GM18499 (cell line): ENCODE results near the gene NOX1.
"Not testable (repeated sequence)": the region's sequence is repeated elsewhere in the genome, so short reads cannot be mapped to it uniquely, and the experiment has no call there.

Source experiments
- ATAC-seq: cut with Tn5 transposase; IDR thresholded peaks from one replicate; pipeline ENCODE4 v1.9.1; 2021; ENCODE audit warnings: moderate number of reproducible peaks; ENCODE audit not compliant: insufficient read depth, unreplicated experiment

NOX1 gene

GRCh38 chrX:100819837-100820666, 54.1 kb downstream of the NOX1 start, which contains the start of gene CSTF2:
TSS of gene CSTF2 (plus strand) at chrX:100820391. CDS start at chrX:100820417, 26 bp downstream.
- ATAC-seq: peak; percentile 93

DNA sequence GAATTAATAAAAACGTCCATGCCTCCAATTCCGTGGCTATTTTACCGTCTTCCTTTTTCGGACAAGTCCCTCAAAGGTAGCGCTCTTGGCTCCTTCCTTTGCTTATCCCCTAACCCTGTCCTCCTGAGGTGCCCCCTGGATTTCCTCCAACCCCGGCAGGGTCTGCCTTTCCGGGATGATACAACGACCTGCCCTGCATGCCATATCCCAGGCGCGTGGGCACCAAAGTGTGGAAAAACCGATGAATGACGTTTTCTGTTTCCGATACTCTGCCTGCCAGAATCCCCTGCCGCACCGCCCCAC, 54.7 kb downstream of the NOX1 start:
- ATAC-seq: no peak

GRCh38 chrX:100817340-100817739, 56.8 kb downstream of the NOX1 start:
- ATAC-seq: no peak

DNA sequence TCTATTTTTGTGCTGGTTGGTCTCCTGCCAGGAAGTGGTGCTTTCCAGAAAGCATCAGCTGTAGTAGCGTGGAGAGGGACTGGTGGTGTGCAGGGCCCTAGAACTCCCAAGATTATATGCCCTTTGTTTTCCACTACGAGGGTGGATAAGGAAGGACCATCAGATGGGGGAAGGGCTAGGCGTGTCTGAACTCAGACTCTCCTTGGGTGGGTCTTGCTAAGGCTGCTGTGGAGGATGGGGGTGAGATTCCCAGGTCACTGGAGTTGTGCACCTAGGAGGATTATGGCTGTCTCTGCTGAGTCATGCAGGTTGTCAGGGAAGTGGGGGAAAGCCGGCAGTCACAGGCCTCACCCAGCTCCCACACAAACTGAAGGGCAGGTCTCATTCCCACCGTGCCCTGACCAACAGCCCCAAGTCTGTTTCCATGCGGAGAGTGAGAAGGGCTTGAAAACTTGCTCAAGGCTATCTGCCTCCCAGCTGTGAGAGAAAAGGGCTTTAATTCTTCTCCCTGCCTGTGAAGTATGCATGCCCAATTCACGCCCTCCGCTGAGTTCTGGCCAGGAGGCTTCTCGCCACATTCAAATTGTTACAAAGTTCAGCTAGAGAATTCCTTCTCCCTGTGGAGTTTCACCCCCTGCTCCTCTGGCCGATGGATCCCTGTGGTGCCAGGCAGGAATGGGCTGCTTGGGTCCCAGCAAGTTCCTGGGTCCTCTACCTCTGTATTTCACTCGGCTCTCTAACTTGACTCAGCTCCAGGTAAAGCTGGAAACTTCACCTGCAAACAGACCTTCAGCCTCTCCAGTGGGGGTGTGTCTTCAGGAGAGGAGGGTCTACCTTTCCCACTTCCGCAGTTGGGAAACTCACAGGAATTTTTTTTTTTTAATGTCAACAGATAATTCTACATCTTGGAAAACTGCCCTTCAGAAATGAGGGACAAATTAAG, 61.7 kb downstream of the NOX1 start:
- ATAC-seq: no peak

DNA sequence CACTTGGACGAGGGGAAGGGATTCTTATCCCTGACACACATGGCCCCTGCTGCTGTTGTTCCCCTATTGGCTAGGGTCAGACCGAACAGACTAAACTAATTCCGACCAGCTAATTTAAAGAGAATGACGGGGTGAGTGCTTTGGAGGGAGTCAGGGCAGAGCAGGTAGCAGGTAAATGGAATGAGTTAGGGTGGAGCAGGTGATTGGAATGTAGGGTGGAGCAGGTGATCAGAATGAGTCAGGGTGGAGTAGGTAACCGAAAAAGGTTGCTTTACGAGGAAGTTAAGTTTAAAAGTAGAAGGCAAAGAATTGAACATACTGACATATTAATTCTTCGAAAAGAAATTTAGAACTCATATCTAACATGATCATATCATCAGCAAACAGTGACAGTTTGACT, 65.9 kb downstream of the NOX1 start:
- not testable (repeated sequence) for ATAC-seq

- ATAC-seq: no peak
Observed at GRCh38 chrX:100804780-100805179, 69.4 kb downstream of the NOX1 start.

DNA sequence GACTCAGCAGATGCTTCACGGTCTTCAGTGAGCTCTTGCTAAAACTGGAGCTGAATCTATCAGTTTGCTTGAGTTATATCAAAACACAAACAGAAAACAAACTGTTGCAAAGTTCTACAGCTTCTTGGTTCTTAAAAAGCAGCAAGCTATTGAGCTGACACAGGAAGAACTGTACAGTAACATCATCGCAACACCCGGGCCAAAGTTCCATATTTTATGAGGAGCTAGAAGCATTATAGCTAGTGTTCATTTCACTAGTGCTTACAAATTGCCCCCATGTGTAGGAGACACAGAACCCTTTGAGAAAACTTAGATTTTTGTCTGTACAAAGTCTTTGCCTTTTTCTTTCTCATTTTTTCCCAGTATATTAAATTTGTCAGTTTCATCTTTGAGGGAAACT, 71.3 kb downstream of the NOX1 start:
- no peak for ATAC-seq

- ATAC-seq: no peak
Observed at GRCh38 chrX:100798484-100799214, 75.5 kb downstream of the NOX1 start.

DNA sequence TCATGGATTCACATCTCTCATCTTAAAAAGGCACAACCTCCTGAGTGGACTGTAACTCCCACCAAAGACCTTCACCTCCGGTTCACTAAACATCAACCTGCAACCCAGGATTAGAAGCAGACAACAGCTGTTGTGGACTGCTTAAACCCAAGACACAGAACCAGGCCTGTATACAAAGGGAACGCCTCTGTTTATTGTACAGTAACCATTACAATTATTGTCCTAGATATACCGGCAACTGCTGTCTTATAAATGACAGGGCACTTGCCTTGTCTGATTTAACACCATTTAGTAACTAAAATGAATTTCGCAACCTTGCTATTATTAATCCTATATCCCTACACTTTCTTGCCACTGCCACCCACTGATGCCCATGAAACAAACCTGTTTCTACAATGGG, 76.8 kb downstream of the NOX1 start:
- no peak for ATAC-seq

GRCh38 chrX:100796371-100796770, 77.8 kb downstream of the NOX1 start:
- ATAC-seq: not testable (repeated sequence)
